Articular chondrocyte of knee joint (primary cell): Measurements from ENCODE around the gene MAP3K2. TPM values are rescaled to one million over a fixed set of nuclear protein-coding genes. Genes with fewer than 3 reads are reported as not detected.
A peak's percentile ranks its signal among the peaks of the same experiment; 100 is the strongest.

ENCODE experiments used
- small RNA-seq: library from RNA; depleted of rRNA; stranded (forward); fragments of <200 nt; gene quantifications from one replicate; pipeline ENCODE3, GENCODE V24; 2012
- total RNA-seq: library from RNA; depleted of rRNA; stranded (reverse); fragments of >200 nt; gene quantifications from 2 replicates; pipeline ENCODE4 v1.2.3, GENCODE V29; 2012

MAP3K2 gene
- total RNA-seq = 60.9 and 76.2 TPM in 2 replicates

GRCh38 chr2:127387655-127388422 is at the start of gene MAP3K2:
Gene MAP3K2, minus strand, starts transcription at chr2:127387975. Its CDS starts 44,846 bp downstream, at chr2:127343129.

GRCh38 chr2:127418300-127419111 is 30.7 kb upstream of the MAP3K2 start, which contains the start of gene PROC:
Gene PROC, plus strand, starts transcription at chr2:127418427. Its CDS starts 1,516 bp downstream, at chr2:127419943.

GRCh38 chr2:127293748-127294562 is 93.8 kb downstream of the MAP3K2 start, which contains the start of gene ERCC3:
Gene ERCC3, minus strand, starts transcription at chr2:127294144. Its CDS starts 63 bp downstream, at chr2:127294081.

Small RNA genes lying within 50 kb of the gene (small RNA-seq; reads per million reads assigned to genes)
- not detected for gene MIR4783
- 0.65 reads per million, percentile 22 among the genes with 10 or more reads in this experiment for gene RNU6-1147P

Other genes with a start within 250 kb of the MAP3K2 start
- gene CYP27C1, start 167.7 kb downstream of the MAP3K2 start, total RNA-seq = 2.4 and 3.1 TPM in 2 replicates
- 33.9 and 36.1 TPM in 2 replicates for gene ERCC3, start 93.8 kb downstream of the MAP3K2 start, total RNA-seq
- 0.11 TPM in 1 of 2 replicates, not detected in the other for gene PROC, start 30.5 kb upstream of the MAP3K2 start, total RNA-seq
- 39.1 and 40.0 TPM in 2 replicates for gene IWS1, start 138.5 kb upstream of the MAP3K2 start, total RNA-seq
- gene MYO7B, start 147.7 kb upstream of the MAP3K2 start, total RNA-seq = 0.11 and 0.13 TPM in 2 replicates